SK-N-SH (cell line): ENCODE measurements around the gene NFRKB. TPM values are rescaled to one million over a fixed set of nuclear protein-coding genes. Genes with fewer than 3 reads are reported as not detected.
A peak's percentile ranks its signal among the peaks of the same experiment; 100 is the strongest.
"Not testable (repeated sequence)": the region's sequence is repeated elsewhere in the genome, so short reads cannot be mapped to it uniquely, and the experiment has no call there.

ENCODE experiments used
- CTCF ChIA-PET: fragments of 300-600, 350-600 bp; formaldehyde crosslinking; extraction: SDS; loops from one replicate; lab custom pipeline; 2021; lab: Yijun Ruan, JAX
- POLR2A ChIA-PET: fragments of 350-600 bp; sonication (Branson Sonifier 250); formaldehyde crosslinking; extraction: SDS; loops from one replicate; lab custom pipeline; 2020; ENCODE audit warnings: antibody characterized with exemption, inconsistent platforms; lab: Yijun Ruan, JAX
- DNase-seq: peaks from one replicate; pipeline ENCODE4 v3.0.0; 2012
- H2AFZ ChIP-seq: fragments of 200-600 bp; sonication (generic); 2 replicates; pipeline ENCODE4 v1.8.1; 2016; ENCODE audit warnings: antibody characterized with exemption, mild to moderate bottlenecking, low read depth
- H3F3A ChIP-seq: fragments of 200-600 bp; sonication (generic); replicated peaks from 2 replicates; pipeline ENCODE3; 2016; ENCODE audit warnings: antibody characterized with exemption, mild to moderate bottlenecking; ENCODE audit not compliant: insufficient read depth
- H3K27ac ChIP-seq, 2 experiments: fragments of 200-500 bp in 1 of 2; fragments of 200-600 bp in 1 of 2; sonication (Bioruptor generic) in 1 of 2; sonication (generic), shearing (Covaris generic) in 1 of 2; 2 replicates each; pipeline versions ENCODE4 v1.5.1 to v1.6.1; 2014 to 2016; ENCODE audit warnings: low read depth in 2 of 2, inconsistent platforms in 1 of 2, low read length in 1 of 2, mild to moderate bottlenecking in 1 of 2, mixed read lengths in 1 of 2
- H3K27me3 ChIP-seq: fragments of 200-600 bp; sonication (generic), shearing (Covaris generic); 2 replicates; pipeline ENCODE4 v1.6.1; 2016; ENCODE audit warnings: mixed run types; ENCODE audit not compliant: insufficient read depth
- H3K36me3 ChIP-seq, 2 experiments: fragments of 200-500 bp in 1 of 2; fragments of 200-600 bp in 1 of 2; sonication (Bioruptor generic) in 1 of 2; sonication (generic) in 1 of 2; replicated peaks in 1 of 2; 2 replicates each; pipeline versions ENCODE3 to v1.5.1; 2014 to 2016; ENCODE audit warnings: low read length in 1 of 2, mild to moderate bottlenecking in 1 of 2; ENCODE audit not compliant: insufficient read depth in 2 of 2, control insufficient read depth in 1 of 2
- H3K4me1 ChIP-seq, 2 experiments: fragments of 200-500 bp in 1 of 2; fragments of 200-600 bp in 1 of 2; sonication (Bioruptor generic) in 1 of 2; sonication (generic), shearing (Covaris generic) in 1 of 2; 2 replicates each; pipeline versions ENCODE4 v1.5.1 to v1.6.1; 2014 to 2016; ENCODE audit warnings: low read depth in 1 of 2, low read length in 1 of 2, mixed run types in 1 of 2; ENCODE audit not compliant: insufficient read depth in 2 of 2, control insufficient read depth in 1 of 2
- H3K4me2 ChIP-seq: fragments of 200-600 bp; sonication (generic), shearing (Covaris generic); 2 replicates; pipeline ENCODE4 v1.6.1; 2017; ENCODE audit warnings: mixed run types
- H3K4me3 ChIP-seq, 2 experiments: fragments of 200-500 bp in 1 of 2; fragments of 200-600 bp in 1 of 2; sonication (Bioruptor generic) in 1 of 2; sonication (generic), shearing (Covaris generic) in 1 of 2; 2 replicates each; pipeline versions ENCODE4 v1.5.1 to v1.8.1; 2014 to 2016; ENCODE audit warnings: low read depth in 2 of 2, inconsistent platforms in 1 of 2, low read length in 1 of 2, mild to moderate bottlenecking in 1 of 2, mixed read lengths in 1 of 2, moderate library complexity in 1 of 2
- H3K79me2 ChIP-seq: fragments of 200-600 bp; sonication (generic); 2 replicates; pipeline ENCODE4 v1.8.1; 2017; ENCODE audit warnings: mild to moderate bottlenecking; ENCODE audit not compliant: insufficient read depth
- H3K9ac ChIP-seq: fragments of 200-600 bp; sonication (generic); 2 replicates; pipeline ENCODE4 v1.6.1; 2017; ENCODE audit warnings: mixed run types
- H3K9me2 ChIP-seq: fragments of 200-600 bp; sonication (generic); 2 replicates; pipeline ENCODE4 v1.6.1; 2017; ENCODE audit warnings: mixed run types
- H3K9me3 ChIP-seq: fragments of 200-600 bp; sonication (generic); 2 replicates; pipeline ENCODE4 v1.6.1; 2017; ENCODE audit warnings: mixed run types, mild to moderate bottlenecking, moderate library complexity
- H4K20me1 ChIP-seq: fragments of 200-600 bp; sonication (generic); 2 replicates; pipeline ENCODE4 v1.6.1; 2017; ENCODE audit warnings: mild to moderate bottlenecking, mixed run types; ENCODE audit not compliant: insufficient read depth
- ELF1 ChIP-seq: IDR thresholded peaks from 2 replicates; pipeline ENCODE4 v1.4.0; 2012
- EP300 ChIP-seq, 2 experiments: IDR thresholded peaks; 2 replicates each; pipeline versions ENCODE4 v1.4.0 to v1.6.1; 2012; ENCODE audit warnings: borderline replicate concordance in 1 of 2, low read depth in 1 of 2, low read length in 1 of 2
- FOSL2 ChIP-seq: IDR thresholded peaks from 2 replicates; pipeline ENCODE4 v1.4.0; 2012; ENCODE audit warnings: low read depth, mild to moderate bottlenecking, moderate library complexity, borderline replicate concordance
- FOXJ3 ChIP-seq: sonication (generic); formaldehyde crosslinking; IDR thresholded peaks from 2 replicates; pipeline ENCODE4 v1.5.1; 2020; ENCODE audit warnings: mild to moderate bottlenecking, missing genetic modification reagents
- FOXM1 ChIP-seq: IDR thresholded peaks from 2 replicates; pipeline ENCODE4 v1.4.0; 2012; ENCODE audit warnings: low read depth, mild to moderate bottlenecking
- GABPA ChIP-seq: IDR thresholded peaks from 2 replicates; pipeline ENCODE4 v1.4.0; 2012; ENCODE audit warnings: low read depth, mild to moderate bottlenecking
- MEF2A ChIP-seq: IDR thresholded peaks from 2 replicates; pipeline ENCODE4 v1.4.0; 2012; ENCODE audit warnings: low read depth, borderline replicate concordance
- NFIC ChIP-seq: IDR thresholded peaks from 2 replicates; pipeline ENCODE4 v1.4.0; 2012; ENCODE audit warnings: borderline replicate concordance
- NRF1 ChIP-seq: IDR thresholded peaks from 2 replicates; pipeline ENCODE4 v1.6.1; 2012; ENCODE audit warnings: low read depth, mild to moderate bottlenecking, low read length
- POLR2AphosphoS5 ChIP-seq: IDR thresholded peaks from 2 replicates; pipeline ENCODE4 v1.6.1; 2012; ENCODE audit warnings: low read depth, low read length
- RCOR1 ChIP-seq: fragments of 150-350 bp; IDR thresholded peaks from 2 replicates; pipeline ENCODE4 v1.6.1; 2017; ENCODE audit warnings: antibody characterized with exemption, low read length
- REST ChIP-seq: IDR thresholded peaks from 2 replicates; pipeline ENCODE4 v1.6.1; 2012; ENCODE audit warnings: mild to moderate bottlenecking, low read depth, low read length, moderate library complexity
- RXRA ChIP-seq: IDR thresholded peaks from 2 replicates; pipeline ENCODE4 v1.4.0; 2012; ENCODE audit warnings: low read depth, mild to moderate bottlenecking, borderline replicate concordance
- SIN3A ChIP-seq: IDR thresholded peaks from 2 replicates; pipeline ENCODE4 v1.6.1; 2012; ENCODE audit warnings: low read depth, mild to moderate bottlenecking, low read length, moderate library complexity, borderline replicate concordance
- SMC3 ChIP-seq: IDR thresholded peaks from 2 replicates; pipeline ENCODE4 v1.6.1; 2012; ENCODE audit warnings: low read depth, low read length, improper control_type of control experiment
- TCF12 ChIP-seq: IDR thresholded peaks from 2 replicates; pipeline ENCODE4 v1.4.0; 2012
- TEAD4 ChIP-seq: IDR thresholded peaks from 2 replicates; pipeline ENCODE4 v1.4.0; 2012; ENCODE audit warnings: mild to moderate bottlenecking, borderline replicate concordance; ENCODE audit not compliant: insufficient read depth
- ZBTB33 ChIP-seq: IDR thresholded peaks from 2 replicates; pipeline ENCODE4 v1.4.0; 2012; ENCODE audit warnings: low read depth, borderline replicate concordance
- WGBS: methylation state at CpG from one replicate; pipeline ENCODE4 v1.1.6; 2017; ENCODE audit warnings: low lambda C conversion rate; 5-methylcytosine and 5-hydroxymethylcytosine counted together
- polyA plus RNA-seq, 3 experiments: library from polyadenylated mRNA; depleted of rRNA; stranded (reverse); fragments of >200 nt; gene quantifications; 2 replicates each; pipeline ENCODE4 v1.2.3, GENCODE V29; 2012
- TF ChIP-seq, protein P1 (sequence below): fragments of 150-350 bp; IDR thresholded peaks from 2 replicates; pipeline ENCODE4 v1.6.1; 2016; ENCODE audit warnings: mild to moderate bottlenecking, low read depth, low read length

The NFRKB gene
- polyA plus RNA-seq, 1 of the 3 experiments (the other 2 are of a cell fraction) = 13.5 TPM

DNA sequence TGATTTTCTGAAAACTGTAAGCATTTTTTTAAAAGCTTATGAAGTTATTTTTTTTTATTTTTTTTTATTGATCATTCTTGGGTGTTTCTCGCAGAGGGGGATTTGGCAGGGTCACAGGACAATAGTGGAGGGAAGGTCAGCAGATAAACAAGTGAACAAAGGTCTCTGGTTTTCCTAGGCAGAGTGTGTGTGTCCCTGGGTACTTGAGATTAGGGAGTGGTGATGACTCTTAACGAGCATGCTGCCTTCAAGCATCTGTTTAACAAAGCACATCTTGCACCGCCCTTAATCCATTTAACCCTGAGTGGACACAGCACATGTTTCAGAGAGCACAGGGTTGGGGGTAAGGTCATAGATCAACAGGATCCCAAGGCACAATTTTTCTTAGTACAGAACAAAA lies 48.0 kb downstream of the NFRKB start:
- DNase-seq, H3K27ac ChIP-seq, H3K4me2 ChIP-seq, H3K9ac ChIP-seq, H3K4me1 ChIP-seq, H3K79me2 ChIP-seq, H2AFZ ChIP-seq, H3K4me3 ChIP-seq, H3K9me3 ChIP-seq, CTCF ChIA-PET, H4K20me1 ChIP-seq, H3K9me2 ChIP-seq, H3K36me3 ChIP-seq, POLR2A ChIA-PET: not testable (repeated sequence)
- Histone ChIP-seq H3F3A (peaks cover 17% of the 10 kb centered on the region), H3K27me3 (peaks cover 42% of the 10 kb centered on the region)
- 75% methylated on average over 1 of the region's 3 CpGs for WGBS

DNA sequence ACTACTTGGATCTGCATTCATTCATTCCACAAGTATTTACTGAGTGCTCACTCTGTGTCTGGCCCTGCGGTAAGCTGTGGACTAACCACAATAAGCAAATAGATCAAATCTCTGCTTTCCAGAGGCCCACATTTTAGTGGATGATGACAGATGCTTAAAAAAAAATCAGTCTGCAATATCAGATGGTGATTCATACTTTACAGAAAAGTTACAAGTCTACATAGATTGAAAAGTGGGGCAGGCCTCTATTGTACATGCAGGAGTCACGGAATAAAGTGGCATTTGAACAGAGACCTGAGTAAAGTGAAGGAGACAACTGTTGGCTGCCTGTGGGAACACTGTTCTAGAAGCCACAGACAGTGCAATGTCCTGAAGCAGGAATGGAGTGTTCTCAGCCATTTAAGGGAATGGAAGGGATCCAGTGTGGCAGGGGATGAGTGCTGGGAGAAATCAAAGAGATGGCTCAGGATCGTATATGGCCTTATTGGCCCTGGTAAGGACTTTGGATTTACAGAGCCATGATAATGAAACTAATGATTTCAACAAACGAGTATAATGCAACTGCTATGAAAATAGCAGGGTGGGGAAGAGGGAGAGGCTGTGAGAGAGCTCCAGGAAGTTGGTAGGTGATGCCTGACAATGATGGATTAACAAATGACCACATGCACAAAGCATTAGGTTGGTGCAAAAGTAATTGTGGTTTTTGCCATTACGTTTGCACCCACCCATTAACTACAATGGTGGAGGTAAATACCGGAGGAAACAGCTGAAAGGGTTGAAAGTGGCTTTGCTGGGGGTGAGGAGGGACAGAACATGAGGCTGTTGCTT lies 48.7 kb downstream of the NFRKB start:
- WGBS = 39% methylated on average over 6 of the region's 6 CpGs
- H3K27me3 ChIP-seq = peaks cover 39% of the 10 kb centered on the region
- no peak for TF ChIP-seq SMC3
- peak; percentile 89 for TF ChIP-seq TEAD4
- TF ChIP-seq FOXM1 = peak; percentile 62; the same call in 1 of the 2 replicates
- peak; percentile 79 for TF ChIP-seq NFIC
- no peak for TF ChIP-seq RCOR1
- TF ChIP-seq, protein P1, sequence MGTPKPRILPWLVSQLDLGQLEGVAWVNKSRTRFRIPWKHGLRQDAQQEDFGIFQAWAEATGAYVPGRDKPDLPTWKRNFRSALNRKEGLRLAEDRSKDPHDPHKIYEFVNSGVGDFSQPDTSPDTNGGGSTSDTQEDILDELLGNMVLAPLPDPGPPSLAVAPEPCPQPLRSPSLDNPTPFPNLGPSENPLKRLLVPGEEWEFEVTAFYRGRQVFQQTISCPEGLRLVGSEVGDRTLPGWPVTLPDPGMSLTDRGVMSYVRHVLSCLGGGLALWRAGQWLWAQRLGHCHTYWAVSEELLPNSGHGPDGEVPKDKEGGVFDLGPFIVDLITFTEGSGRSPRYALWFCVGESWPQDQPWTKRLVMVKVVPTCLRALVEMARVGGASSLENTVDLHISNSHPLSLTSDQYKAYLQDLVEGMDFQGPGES = no peak
- TF ChIP-seq TCF12 = peak; percentile 98
- TF ChIP-seq RXRA = peak; percentile 77; the same call in 1 of the 2 replicates
- TF ChIP-seq ELF1 = no peak
- TF ChIP-seq EP300 (IDR thresholded peaks at IDR 0.05; ENCODE audit: borderline replicate concordance in 1 of 2, low read depth in 1 of 2, low read length in 1 of 2) = peak in 1 of 2 experiments; percentile 74; a peak in 2 of 4 replicates
- TF ChIP-seq NRF1 = no peak
- no peak for TF ChIP-seq FOXJ3 (CRISPR knock-in tag)
- peak; percentile 55; the same call in 1 of the 2 replicates for TF ChIP-seq SIN3A
- peak; percentile 91 for TF ChIP-seq ZBTB33
- TF ChIP-seq REST = peak; percentile 57; the same call in 1 of the 2 replicates
- TF ChIP-seq FOSL2 = peak; percentile 77; the same call in 1 of the 2 replicates
- no peak for TF ChIP-seq GABPA
- peak; percentile 86 for TF ChIP-seq POLR2AphosphoS5
- TF ChIP-seq MEF2A = peak; percentile 54; the same call in 1 of the 2 replicates

More for the DNA sequence above, 48.7 kb downstream of the NFRKB start:
- no peak for DNase-seq
- no peaks in the 10 kb centered on the region for H3K4me1 ChIP-seq
- H3K79me2 ChIP-seq = no peaks in the 10 kb centered on the region
- POLR2A ChIA-PET = no interaction called here
- H3K4me2 ChIP-seq = no peak overlapping the region
- H3K9me2 ChIP-seq = no peaks in the 10 kb centered on the region
- H3K9ac ChIP-seq = no peak overlapping the region
- H4K20me1 ChIP-seq = peaks cover 9% of the 10 kb centered on the region; the same call in 1 of the 2 replicates
- H3K9me3 ChIP-seq = 0 out of 2 replicates have a peak, but pooled peaks cover 5% of the 10 kb centered on the region
- no peak overlapping the region for H2AFZ ChIP-seq
- H3K36me3 ChIP-seq = no peaks in the 10 kb centered on the region
- H3F3A ChIP-seq = peaks cover 20% of the 10 kb centered on the region
- no peak overlapping the region for H3K4me3 ChIP-seq
- no peak overlapping the region for H3K27ac ChIP-seq
- CTCF ChIA-PET = no interaction called here
